DMS79 (cell line): ENCODE measurements around the gene TTLL11.

ENCODE experiments used
- DNase-seq: peaks from one replicate; lab custom pipeline; 2025; lab: John Stamatoyannopoulos, UW

Gene TTLL11

DNA sequence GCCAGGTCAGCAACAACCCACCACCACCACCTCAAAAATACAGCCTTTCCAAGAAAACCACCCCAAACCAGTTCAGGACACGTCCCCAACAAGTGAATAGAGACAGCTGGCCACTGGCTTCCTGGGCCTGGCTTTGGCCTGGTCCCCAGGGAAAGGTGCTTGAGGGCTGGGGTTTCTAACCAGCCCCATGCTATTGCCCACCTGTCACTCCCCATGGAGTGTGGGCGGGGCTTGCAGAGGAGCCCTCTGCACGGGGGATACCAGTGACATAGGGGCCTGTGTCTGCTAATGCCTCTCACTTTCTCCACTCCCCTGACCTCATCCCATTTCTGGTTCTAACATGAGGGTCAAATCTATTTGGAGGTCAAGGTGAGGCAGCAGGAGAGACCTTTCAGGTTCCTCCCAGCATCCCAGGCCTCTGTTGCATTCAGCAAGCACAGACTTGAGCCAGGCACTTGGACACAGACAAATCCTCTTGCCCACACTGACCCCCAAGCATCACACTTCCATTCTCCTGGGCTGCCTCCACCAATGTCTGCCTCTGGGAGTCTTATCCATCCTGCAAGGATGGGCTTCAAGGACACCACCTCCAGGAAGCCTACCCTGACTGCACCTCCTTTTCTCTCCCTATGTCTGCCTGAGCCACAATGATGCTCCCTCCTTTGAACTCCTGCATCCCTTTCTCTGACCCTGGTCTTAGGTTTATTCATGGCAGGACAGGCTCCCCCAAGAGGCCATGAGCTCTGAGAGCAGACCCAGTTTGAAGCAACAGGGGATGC lies 16.1 kb upstream of the TTLL11 start:
- DNase-seq, result no peak

DNA sequence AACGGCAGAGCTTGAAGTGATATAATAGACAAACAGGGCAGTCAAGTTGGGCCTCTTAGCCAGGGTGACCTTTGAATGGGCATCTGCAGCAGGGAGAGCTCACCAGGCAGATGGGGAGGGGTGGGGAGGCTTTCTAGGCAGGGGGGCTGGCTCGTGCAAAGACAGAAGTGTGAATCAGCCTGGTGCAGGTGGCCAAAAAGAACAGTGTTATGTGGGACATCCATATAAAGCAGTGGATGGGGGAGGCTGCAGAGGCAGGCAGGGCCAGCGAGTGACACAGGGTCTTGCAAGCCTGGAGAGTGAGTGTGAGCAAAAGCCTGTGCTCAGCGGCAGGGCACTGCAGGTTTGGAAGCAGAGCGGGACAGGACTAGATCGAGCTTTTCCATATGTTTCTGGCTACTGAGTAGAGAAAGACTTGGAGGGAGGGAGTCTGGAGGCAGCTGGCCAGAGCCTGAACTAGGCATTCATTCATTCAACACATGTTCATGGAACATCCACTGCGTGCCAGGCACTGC lies 14.2 kb upstream of the TTLL11 start:
- DNase-seq, result no peak

DNA sequence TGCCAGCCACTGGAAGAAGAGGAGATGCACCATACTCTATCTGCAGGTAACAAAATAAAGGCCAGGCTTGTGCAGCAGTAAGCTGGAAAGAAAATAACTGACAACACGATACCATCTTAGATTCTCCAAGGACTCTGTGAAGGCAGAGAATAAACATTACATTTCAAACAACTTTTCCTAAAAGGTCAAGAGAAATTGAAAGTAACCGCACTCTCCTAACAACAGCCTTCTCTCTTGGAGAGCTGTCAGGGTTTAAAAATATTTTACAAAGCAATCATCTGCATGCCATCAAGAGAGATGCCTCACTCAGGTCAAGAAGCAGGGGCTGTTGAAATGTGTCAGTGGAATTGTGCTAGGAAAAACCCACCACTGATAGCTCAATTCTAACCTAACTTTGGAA lies 13.5 kb upstream of the TTLL11 start:
- no peak for DNase-seq

DNA sequence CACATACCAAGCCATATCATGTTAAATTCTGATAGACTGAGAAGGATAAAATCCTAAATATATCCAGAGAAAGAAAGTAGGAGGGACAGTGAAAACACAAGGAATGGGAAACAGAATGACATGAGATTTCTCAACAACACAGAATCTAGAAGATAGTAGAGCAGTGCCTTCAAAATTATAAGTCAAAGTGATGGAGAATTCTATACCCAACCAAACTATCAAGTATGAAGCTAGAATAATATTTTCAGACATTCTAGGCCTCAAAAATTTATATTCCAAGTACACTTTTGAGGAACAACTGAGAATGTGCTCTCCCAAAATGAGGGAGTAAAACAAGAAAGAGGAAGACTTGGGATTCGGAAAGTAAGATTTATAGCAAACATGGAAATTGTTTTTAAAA lies 10.9 kb upstream of the TTLL11 start:
- no peak for DNase-seq

DNA sequence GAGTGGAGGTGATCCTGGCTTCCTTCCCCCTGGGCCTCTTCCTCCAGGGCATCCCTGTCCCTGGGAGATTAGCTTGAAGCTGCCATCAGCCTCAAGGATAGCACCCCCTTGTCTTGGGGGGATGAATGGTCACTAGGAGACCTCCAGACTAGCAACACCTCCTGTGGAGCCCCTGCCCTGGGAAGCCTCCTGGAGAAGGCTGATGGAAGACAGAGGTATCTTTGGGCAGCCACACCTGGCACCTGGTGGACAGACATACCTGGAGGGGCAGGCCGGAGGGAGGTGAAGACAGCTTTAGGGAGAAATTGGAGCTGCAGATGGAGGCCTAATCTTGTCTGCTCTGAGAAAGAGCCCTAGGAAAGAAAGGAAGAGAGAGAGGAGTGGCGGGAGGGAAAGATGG lies 9.0 kb upstream of the TTLL11 start:
- no peak for DNase-seq

DNA sequence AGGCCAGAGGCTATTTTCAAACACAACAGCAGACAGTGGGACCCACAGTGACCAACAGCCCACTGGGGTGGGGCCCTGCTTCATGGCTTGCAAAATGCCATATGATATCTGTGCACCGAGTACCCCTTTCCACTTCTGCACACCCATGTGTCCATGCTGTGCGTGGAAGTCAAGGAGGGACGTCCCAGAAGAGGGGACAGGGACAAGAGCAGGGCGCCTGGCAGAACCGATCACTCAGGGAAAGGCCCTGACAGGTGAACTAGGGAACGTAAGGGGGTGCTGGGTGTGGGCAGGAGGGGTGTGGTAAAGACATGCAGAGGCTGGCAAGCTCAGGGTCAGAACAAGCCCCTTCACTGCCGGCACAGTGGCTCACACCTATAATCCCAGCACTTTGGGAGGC lies 7.6 kb upstream of the TTLL11 start:
- no peak for DNase-seq

DNA sequence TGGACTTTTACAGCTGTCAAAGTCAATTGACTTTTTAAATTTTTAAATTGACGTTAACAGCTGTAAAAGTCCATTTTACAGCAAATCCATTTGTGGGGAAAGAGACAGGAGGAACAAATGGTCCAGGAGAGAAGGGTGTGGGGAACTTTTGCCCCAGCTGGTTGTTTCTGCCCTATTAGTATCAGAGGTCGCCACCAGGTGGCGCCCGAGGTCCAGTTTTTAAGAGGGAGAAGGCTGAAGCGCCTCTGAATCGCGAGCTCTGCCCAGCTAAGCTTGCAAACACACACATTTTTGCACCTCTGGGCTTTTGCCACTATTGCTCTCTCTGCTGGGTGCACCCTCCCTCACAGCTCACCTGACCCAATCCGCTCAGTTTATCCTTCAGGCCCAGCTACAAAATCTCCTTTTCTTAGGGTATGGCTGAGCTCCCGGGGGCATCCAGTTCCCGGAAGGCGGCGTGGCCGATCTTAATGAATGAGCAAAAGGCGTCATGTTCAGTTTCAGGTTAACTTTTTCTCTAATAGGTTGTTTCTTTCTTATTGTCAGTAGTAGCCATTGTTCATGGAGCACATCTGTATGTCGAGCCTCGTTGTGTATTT lies 6.3 kb upstream of the TTLL11 start:
- DNase-seq, result peak; percentile 9

DNA sequence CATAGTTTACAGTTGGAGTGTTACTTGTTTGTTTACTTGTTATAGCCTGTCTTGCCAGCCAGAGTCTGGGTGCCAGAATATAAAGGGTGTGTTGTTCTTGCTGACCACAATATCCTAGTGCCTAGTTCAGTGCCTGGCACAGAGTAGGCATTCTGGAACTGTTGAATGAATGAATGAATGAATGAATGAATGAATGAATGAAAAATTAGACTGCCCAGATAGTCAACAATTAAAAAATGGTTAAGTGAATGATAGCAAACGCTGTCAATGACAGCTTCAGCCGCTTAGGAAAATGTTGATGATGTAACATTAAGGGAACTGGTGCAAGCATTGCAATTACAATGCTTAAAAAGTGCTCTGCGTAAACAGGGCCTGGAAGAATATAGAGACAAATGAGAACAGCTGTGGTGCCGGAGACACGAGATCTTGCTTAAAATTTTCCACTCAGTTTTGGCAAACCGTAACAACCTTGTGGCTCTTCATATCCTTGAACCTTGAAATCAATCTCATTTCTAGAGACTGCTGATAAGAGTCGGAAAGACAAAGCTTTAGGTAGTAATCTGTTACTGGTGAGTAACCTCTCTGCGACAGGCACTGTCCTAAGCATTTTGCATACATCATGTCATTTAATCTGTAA lies 4.7 kb upstream of the TTLL11 start:
- no peak for DNase-seq

DNA sequence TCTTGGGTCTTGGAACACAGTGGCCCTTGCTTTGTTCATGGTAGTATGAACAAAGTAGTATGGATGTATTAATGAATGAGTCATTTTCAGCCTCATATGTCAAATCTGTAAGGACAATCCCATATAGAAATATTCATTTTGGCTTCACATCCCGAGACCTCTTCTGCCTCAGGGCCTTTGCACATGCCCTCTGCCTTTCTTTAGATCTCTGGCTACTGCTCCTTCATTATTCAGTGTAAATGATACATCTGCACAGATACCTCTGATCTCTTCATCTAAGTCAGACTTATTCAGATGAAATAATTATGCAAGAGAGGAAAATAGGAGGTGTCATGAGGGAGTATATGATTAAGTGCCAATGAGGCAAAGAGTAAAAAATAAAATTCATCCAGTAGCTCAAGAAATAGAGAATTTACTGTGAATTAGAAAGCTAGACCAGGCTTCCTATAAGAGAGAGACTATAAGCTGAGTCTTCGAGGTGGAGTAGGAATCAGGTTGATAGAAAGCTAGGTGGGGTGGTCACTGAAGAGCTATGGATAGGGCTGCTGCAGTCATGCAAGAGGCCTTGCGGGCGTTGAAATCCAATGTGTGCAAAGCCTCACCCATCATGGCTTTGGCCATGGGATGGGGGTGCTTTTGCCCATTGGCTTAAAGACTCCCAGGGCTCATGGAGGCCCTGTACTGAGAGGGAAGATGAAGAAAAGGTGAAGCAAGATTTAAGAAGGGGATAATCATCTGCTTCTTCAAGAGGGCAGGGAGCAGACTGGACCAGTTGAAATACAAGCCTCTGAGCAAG lies 3.7 kb upstream of the TTLL11 start:
- DNase-seq, result no peak

DNA sequence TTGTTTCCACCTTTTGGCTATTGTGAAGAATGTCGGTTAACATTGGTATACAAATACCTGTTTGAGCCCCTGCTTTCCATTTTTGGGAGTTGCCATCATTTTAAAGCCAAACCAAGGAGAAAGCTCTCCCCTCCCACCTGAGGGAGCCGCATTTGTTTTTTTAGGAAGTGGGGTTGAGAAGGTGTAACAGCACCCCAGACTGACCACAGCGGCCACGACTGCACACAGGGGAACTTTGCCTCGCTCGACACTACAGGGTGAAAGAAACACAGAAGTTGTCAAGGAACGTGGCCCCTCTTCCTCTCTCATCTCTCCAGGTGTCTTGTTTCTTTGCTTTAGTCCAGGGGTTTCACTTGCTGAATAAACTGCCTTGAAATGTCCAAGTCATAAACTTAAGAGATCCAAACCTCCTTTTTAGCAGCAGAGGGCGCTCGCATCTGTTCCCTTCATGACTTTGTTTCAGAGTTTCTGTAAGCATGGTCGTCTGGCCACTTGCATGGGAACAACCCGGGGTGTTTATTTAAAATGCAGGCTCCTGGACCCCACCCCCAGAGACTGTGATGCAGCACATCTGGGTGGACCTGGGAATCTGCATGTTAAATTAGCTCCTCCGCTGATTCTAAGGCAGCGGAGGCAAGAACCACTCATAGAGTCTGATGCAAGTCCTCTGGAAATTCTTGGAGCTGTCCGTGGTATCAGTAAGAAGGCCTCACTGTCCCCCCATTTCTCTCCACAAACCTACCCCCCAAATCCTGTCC lies 2.1 kb upstream of the TTLL11 start:
- DNase-seq, result no peak

DNA sequence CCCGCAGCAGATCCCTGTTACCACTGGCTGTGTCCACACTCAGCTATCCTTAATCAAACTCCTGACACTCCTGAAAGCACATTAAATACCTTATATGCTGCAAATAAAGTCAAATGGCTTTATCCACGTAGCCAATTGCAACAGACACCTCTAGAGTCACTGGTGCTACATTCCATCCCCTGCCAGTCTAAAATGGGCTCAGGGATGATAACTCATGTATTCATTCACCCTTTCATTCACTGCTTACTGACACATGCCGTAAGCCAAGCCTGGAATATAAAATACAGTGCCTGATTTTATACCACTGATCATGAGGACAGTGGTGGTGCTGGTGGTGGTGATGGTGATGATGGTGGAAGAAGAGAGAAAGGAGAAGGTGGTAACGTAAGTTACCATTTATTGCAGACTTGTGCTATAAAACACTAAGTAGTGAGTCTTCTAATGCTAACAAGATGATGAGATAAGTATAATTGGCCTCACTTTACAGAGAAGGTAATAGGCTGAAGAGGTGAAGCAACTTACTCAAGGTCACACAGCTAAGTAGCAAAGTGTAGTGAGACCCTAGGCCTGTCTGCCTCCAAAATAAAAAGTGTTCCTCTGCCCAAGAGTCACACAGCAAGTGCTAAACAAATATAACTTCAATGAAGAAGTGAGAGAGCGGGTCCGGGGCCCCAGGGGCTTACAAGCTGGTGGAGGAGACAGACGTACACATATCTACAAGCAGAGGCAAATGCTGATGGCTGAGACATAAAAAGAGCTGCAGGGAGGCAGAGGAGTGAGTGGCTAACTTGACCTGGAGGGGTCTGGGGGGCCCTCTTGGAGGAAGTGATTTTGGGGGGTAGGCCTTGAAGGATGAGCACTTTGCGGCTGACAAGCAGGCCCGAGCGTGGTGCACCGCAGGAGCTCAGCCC lies 1.2 kb downstream of the TTLL11 start:
- DNase-seq, result no peak

DNA sequence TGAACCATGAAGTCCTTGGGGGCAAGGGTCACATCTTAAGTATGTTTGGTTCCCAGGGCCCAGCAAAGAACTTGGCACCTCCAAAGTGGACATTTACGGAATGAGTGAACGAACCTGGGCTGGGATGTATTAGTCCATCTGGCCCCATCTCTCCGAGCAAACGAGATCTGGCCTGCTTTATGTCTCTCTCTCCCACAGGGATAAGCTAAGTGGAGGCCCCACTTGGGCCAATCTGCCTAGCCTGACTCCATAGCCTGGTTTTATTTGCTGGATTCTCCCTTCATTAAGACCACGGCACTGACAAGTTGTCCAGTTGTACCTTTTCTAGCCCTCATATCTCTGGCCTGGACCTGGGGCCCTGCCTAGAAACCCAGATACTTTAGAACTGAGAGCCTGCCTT lies 2.1 kb downstream of the TTLL11 start:
- no peak for DNase-seq

DNA sequence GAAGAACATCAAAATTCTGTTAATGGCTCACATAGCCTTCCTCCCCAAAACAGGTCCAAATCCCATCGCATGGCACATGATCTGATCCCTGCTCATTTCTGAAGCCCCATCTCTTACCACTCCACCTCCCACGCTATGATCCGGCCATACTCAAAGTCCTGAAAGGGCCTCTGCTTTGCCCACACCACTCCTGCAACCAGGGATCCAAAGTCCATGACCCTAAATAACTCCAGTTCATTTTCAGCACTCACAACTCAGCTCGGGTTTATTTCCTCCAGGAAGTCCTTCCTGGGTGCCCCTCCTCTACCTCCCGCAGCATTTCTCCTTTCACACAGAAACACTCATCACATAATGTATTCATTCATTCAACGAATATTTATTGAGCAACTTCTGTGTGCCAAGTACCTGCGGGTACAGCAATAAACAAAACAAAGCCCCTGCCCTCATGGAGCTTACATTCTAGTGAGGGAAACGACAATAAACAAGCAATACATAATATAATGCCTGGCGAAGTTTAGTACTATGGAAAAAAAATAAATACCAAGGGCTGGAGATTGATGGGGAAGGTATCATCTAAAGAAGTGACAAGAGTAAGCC lies 2.7 kb downstream of the TTLL11 start:
- DNase-seq, result no peak

DNA sequence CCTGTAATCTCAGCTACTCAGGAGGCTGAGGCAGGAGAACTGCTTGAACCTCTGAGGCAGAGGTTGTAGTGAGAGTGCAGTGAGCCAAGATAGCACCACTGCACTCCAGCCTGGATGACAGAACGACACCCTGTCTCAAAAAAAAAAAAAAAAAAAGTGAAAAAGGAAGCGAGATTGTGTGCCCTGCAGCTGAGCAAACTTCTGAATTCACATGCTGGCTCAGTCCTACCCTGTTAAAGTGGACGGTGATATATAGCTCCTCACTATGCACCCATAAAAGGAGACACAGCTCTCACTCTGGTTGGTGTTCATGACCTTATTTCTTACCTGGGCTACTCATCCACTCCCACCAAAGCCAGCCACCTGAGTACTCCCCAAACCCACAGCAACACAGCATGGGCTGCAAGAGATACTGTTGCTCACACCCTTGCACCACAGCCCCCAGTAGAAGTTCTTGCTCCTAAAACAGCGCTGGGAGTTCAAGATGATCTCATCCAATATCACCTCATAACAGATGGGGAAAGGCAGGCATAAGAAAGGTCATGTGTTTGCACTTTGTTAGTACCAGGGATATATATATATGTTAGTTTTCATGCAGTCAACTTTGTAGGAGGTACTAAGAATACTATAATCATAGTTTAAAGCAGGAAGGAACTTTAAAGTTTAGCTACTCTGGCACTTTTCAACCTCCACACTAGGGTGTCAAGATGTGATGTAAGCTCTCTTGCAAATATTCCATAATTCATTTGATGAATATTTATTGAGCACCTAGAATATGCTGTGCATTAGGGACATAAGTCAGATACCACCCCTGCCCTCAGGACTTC lies 4.0 kb downstream of the TTLL11 start:
- no peak for DNase-seq

DNA sequence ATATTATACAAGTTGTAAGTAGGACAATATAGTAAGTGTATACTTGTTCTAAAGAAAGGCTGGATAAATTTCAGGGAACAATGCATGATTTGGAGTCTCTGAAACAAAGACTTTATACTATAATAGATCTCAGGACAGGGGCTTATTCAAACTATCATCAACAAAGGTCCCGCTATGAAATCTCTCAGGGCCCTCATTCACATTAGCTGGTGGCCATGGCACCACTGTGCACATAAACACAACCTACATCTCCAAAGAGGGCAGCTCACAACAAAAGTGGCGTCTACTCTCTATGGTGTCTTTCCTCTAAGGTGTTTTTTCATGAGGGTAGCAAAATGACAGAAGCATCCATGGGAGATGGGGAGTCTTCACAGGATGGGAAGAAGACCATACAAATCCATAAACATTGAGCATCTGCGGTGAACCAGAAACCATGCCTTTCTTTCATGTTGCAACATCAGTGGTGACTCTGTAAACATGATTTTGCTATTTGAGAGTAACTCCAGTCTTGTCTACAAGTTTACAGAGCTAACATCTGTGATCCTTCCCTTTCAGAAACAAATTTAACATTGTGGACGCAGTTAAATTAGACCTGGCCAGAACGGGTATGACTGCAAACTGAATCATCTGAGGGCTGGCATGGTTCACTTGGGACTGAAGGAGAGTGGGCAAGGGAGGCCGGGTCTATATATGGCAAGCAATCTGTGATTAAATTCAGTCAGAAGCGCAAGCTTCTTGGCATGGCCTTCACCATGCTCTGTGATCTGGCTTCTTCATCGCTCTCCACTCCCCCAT lies 5.5 kb downstream of the TTLL11 start:
- no peak for DNase-seq

DNA sequence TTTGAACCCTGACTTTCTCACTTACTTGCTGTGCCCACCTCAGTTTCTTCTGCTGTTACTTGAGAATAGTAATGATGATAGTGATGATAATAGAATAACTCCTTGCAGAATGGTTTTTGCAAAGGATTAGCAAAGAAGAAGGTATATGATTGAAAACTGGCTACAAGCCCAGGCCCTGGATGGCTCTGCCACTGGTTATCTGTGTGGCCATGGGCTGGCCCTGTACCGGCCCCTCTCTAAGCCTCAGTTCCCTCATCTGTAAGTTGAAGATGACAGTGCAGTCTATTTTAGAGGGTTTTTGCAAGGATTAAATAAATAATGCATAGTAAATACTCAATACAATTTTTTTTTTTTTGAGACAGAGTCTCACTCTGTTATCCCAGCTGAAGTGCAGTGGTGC lies 6.2 kb downstream of the TTLL11 start:
- no peak for DNase-seq

DNA sequence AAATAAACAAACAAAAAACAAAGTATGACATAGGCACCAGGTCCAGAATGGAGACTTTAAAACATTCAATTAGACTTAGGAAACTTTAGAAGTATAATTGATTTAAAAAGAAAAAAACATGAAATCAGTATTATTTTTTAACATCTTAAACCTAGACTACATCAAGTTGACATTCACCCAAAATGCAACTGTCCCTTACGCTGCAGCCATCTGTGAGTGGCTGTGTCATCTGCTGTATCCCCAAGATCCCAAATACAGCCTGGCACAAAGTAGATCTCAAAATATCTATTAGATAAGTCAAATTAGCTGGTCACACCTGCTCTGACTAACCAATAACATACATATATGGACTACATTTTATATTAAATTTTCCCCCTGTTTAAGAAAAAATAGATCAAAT lies 7.8 kb downstream of the TTLL11 start:
- DNase-seq, result no peak

DNA sequence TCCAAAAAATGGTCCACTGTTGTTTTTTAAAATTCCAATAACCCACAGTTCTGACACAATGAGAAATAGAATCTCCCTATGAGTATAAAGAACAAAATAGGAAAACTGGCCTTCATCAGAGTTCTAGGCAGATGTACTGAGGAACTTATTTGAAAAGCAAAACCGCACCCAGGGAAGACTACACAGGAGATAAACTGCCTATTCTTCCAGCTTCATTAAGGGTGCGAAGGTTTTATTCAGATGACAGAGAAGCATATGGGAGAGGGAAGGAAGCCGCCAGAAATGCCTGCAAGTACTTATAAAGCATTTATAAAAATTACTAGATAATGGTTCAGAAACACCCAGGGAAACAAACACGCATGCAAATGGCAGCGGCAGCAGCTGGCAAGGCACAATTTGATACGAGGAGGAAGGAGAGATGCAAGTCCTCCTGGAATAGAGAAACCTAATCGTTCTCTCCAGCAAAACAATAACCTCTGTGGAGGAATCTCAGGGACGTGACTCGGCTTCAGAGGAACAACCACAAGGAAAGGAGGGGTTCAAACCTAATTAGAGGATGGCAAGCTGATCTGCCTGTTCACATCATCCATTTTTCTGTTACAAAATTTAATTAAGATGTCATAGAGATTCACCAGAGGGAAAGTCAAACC lies 9.0 kb downstream of the TTLL11 start:
- DNase-seq, result no peak
